Measurements from ENCODE around the gene NGEF.

- TF ChIP-seq GATA1 (IDR thresholded peaks at IDR 0.05; ENCODE audit: low read depth, low read length) = no peak
- TF ChIP-seq POLR2A (IDR thresholded peaks at IDR 0.05; ENCODE audit: low read length) = no peak
Observed at GRCh38 chr2:232860593-232861241, 152.3 kb downstream of the NGEF start.

All from erythroblast (primary cell).